DMS53 (cell line): ENCODE results near the gene ATAD3B.
"Not testable (repeated sequence)": the region's sequence is repeated elsewhere in the genome, so short reads cannot be mapped to it uniquely, and the experiment has no call there.

Source experiments
- DNase-seq: peaks from one replicate; lab custom pipeline; 2025; lab: John Stamatoyannopoulos, UW

ATAD3B gene

GRCh38 chr1:1533176-1533893, 61.8 kb downstream of the ATAD3B start:
- not testable (repeated sequence) for DNase-seq

DNA sequence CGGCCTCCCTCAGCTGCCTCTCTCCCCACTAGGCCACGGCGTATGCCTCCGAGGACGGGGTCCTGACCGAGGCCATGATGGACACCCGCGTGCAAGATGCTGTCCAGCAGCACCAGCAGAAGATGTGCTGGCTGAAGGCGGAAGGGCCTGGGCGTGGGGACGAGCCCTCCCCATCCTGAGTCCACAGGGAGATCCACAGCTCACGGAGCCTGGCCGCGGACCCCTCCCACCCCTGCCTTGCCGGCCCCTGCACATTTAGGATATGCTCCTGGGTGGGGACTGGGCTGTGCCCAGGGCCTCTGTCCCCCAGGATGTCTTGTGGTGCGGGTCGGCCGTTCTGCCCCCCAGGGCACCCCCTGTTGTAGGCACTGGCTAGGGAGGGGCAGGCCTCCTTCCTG, 62.3 kb downstream of the ATAD3B start:
- DNase-seq: not testable (repeated sequence)

GRCh38 chr1:1534401-1535154, 63.0 kb downstream of the ATAD3B start:
- DNase-seq: no peak

DNA sequence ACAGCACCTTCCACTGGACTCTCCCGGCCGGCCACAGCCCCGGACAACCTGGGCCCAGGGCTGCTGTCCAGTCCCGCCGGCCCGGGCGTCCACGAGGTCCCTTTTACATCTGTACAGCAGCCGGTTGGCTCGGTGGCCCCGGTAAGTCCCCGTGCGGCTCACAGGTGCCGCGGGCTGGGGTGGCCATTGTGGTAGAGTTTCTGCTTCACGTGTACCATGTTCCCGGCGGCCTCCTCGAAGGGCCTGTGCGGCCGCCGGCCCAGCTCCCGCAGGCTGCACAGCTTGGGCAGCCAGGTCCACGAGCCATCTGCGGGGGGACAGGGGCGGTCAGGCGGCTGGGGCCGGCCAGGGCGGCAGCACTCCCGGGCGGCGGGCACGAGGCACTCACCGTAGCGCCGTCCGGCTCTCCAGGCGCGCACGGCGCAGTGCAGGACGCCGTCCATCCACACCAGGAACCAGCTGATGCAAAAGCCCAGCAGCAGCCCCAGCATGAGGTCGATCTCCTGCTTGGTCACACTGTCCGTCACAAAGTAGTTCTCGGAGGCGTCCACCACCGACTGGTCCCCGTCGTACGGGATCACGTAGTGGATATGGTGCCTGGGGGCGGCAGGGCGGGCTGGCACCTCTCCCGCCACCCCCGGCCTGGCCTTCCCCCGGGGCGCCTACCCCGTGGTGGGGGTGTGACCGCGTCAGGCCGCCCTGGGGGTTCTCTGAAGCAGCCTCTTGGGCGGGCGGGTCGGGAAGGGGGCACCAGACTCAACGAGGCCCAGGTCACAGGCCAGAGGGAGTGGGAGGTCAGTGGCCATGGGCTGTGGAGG, 63.8 kb downstream of the ATAD3B start:
- no peak for DNase-seq

DNA sequence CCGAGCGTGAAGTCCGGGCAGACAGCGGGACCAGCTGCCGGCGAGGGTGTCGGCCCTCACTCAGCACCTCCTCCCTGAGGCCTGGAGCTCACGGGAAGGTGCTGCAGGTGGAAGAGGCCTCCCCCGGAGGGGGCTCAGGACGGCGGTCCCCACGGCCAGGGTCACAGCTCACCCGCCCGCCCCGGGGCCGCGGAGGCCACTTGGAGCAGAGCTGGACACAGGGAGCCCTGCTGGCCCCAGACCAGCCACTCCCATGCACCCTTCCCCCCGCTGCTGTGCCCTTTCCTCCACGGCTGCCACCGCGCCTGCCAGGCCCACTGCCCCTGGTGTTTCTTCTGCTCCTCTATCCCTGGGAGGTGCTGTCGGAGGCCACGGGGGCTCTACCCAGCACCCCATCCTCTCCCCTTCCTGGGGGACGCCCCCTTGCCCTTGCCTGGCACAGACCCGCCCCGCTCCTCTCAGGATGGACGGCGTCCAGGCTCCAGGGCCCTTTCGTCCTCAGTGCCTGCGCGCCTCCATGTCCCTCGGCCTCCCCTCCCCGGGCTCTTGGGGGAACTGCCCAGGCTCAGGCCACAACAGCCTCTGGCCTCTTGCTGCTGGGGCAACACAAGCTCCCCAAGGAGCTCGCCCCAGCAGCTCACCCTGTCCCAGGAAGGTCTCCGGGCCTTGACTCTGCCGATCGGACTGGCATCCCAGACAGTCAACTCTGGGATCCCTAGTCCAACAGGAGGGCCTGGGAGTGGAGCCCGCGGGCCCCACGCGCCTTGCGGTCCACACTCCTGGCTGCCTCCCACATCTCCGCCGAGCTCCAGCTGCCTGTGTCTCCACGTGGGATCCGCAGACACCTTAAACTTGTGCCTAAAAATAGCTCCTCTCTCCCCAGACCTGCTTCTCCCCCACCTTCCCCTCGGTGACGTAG, 64.7 kb downstream of the ATAD3B start:
- peak; percentile 40 for DNase-seq

DNA sequence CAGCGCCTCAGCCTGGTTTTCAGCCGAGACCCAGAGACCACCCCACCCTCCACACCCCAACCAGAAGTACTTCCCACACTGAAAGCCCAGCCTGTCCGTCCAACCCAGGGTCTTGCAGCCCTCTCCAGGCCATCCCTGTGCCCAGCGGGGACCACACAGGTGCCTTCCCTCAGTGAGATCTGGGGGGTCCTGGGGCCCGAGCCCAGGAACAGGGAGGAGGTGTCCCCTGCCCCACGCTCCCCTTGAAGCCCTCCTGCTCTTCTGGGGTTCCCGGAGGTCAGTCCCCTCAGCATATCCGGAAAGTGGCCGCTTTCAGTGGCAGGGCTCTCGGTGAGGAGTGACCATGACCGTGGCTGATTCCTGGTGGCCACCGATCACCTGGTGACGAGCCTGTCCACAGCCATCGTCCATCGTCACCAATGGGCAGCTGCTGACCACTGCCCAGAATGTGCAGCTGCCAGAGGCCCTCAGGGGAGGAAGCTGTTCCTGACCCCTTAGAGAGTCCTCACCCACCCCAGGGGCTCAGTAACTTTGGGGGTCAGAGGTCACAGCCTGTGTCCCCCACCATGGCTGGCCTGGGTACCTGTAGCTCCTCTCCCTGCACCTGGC, 65.5 kb downstream of the ATAD3B start:
- DNase-seq: no peak

- no peak for DNase-seq
Observed at GRCh38 chr1:1537626-1538250, 66.2 kb downstream of the ATAD3B start.

DNA sequence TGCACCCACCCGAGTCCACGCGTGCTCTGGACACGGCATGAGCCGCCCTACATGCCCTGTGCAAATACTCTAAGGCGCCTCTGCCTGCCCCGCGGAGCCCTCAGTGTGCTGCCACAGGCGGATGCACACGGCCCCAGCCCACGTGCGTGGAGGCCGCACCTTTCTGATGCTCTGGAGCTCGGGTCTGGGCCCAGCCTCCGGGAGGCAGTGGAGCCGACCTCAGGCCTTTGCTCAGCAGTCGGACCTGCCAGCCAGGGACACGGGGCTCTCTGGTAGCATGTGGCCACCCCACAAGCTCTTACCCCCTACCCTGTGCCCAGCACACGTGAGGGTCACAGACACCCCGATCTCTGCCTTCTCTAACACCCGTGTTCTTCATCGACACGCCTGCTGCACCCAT, 66.8 kb downstream of the ATAD3B start:
- DNase-seq: peak; percentile 34

GRCh38 chr1:1538989-1539309, 67.4 kb downstream of the ATAD3B start:
- DNase-seq: no peak

DNA sequence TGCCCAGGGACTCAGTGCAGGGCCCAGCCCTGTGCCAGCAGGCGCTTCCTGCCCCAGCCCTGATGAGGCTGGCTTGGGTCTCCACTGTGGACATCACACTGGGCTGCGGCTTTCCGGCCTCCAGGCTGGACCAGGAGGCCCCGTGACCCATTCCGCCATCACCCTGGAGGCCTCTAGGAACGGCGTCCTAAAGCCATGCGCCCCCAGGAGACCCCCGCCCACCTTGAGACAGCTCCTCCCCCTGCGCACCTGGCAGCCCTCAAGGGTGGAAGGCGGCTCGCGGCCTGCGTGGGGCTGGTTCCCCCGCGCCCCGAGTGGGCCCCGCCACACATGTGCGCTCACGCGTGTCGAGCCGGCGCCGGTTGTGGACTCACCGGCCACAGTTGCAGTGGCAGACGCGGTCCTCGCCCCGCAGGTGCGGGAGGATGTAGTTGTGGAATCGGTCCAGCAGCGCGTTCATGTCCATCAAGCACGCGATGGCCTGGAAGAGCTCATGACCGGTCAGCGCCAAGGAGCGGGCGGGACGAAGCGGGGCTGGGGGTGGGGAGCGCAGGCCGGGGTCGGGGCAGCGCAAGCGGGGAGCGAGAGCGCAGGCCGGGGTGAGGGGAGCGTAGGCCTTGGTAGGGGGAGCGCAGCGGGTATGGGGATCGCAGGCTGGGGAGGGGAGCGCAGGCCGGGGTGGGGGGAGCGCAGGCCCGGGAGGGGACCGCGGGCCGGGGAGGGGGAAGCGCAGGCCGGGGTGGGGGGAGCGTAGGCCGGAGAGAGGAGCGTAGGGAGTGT, 67.9 kb downstream of the ATAD3B start:
- DNase-seq: no peak

- no peak for DNase-seq
Observed at GRCh38 chr1:1540090-1540817, 68.7 kb downstream of the ATAD3B start, which contains the start of gene TMEM240. Gene TMEM240, minus strand, starts transcription at chr1:1540624. Its CDS starts 278 bp downstream, at chr1:1540346.

GRCh38 chr1:1540818-1541628, 69.5 kb downstream of the ATAD3B start:
- no peak for DNase-seq

- DNase-seq: no peak
Observed at GRCh38 chr1:1541956-1542765, 70.6 kb downstream of the ATAD3B start.

DNA sequence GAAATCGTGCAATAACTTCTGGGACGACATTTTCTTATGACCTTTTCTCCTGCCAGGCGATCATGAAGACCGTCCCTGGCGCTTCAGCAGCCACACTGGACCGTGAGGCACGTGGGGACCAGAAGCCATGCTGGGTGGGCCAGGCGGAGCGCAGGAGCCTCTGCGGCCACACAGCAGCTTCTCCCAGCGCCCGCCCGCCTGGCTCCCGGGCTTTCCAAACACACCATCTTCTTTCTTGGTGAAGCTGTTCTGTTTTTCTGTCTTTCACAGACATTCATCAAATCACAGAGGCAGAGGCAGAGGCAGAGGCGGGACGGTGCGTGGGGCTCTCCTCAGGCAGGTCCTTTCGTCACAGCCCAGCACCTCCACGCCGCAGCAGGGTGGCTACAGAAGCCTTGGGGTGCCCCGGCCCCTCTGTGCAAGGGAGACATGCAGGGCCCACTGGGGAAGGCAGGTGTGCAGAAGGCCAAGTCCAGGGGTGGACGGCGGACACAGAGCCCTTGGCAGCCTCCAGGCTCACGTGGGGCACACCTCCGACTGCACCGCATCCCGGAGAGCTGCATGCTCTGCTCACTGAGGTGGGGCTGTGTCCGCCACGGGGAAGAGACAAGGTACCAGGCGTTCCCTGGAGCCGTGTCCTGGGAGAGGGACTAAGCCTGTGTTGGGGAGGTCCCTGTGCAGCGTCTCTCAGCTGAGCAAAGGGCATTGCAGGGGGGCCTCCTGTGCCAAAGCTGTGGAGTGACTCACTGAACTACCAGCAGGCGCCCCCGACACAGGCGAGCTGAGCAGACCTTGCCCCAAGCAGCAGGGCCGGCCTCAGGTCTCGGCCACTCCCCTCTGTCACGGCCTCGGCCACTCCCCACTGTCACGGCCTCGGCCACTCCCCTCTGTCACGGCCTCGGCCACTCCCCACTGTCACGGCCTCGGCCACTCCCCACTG, 71.5 kb downstream of the ATAD3B start:
- DNase-seq: no peak

GRCh38 chr1:1543706-1544099, 72.1 kb downstream of the ATAD3B start:
- no peak for DNase-seq

DNA sequence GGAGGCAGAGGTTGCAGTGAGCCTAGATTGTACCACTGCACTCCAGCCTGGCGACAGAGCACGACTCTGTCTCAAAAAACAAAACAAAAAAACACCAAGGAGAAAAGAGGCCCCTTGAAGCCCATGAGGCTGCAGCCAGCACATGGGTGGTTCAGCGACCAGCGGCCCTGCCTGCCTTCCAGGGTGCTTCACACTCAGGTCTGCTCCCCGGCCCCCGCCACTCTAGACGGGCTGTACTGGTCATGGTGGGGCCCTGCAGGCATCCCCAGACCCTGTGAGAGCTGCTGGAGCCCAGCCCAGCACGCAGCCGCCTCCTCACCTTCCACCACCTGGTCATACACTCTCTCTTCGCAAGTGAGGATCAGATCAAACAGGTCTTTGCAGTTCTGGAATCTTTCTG, 73.0 kb downstream of the ATAD3B start:
- no peak for DNase-seq
